Measurements from ENCODE around the gene NUP62CL. TPM values are rescaled to one million over a fixed set of nuclear protein-coding genes. Genes with fewer than 3 reads are reported as not detected.
A peak's percentile ranks its signal among the peaks of the same experiment; 100 is the strongest.

Gene NUP62CL
- polyA plus RNA-seq, 1 donor from 2014 or later: 1.9 TPM

DNA sequence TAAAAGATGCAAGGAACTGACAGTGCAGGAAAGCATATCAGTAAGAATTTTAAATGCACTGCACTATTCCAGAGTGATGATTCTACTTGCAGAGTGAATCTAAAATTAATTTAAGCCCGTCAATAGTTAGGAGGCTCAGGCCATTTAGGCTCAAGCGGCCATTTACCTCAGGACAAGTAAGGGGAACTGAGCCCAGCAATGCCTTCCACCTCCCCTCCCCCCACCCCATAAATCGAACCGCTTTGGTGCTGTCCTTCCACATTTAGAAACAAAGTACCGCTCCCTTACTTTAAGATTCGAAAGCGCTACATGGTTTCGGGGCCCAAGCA, 88.3 kb downstream of the NUP62CL start:
- Histone ChIP-seq H3F3A (ENCODE audit: insufficient read depth, low read length, poor library complexity, severe bottlenecking) (no peaks in the 10 kb centered on the region), H3K9me2 (ENCODE audit: insufficient read depth, low read length) (no peaks in the 10 kb centered on the region), H3K36me3 (ENCODE audit: insufficient read depth, low read length) (no peaks in the 10 kb centered on the region), H3K4me2 (ENCODE audit: low read length) (peak overlapping the region; percentile 88), H3K9me3 (ENCODE audit: low read length) (no peaks in the 10 kb centered on the region), H3K27me3 (ENCODE audit: insufficient read depth, low read depth, low read length) (no peaks in the 10 kb centered on the region), H3K9ac (ENCODE audit: low read length) (peak overlapping the region; percentile 78), H4K20me1 (ENCODE audit: insufficient read depth) (no peaks in the 10 kb centered on the region), H2AFZ (ENCODE audit: low read depth, low read length) (no peak overlapping the region), H3K27ac (ENCODE audit: low read length) (peak overlapping the region; percentile 62), H3K79me2 (replicated peaks; ENCODE audit: insufficient read depth, low read length) (peaks cover 12% of the 10 kb centered on the region), H3K4me3 (ENCODE audit: low read length) (peak overlapping the region; percentile 75)
- no peak for TF ChIP-seq POLR2AphosphoS5 (IDR thresholded peaks at IDR 0.05)
- TF ChIP-seq, protein P1, sequence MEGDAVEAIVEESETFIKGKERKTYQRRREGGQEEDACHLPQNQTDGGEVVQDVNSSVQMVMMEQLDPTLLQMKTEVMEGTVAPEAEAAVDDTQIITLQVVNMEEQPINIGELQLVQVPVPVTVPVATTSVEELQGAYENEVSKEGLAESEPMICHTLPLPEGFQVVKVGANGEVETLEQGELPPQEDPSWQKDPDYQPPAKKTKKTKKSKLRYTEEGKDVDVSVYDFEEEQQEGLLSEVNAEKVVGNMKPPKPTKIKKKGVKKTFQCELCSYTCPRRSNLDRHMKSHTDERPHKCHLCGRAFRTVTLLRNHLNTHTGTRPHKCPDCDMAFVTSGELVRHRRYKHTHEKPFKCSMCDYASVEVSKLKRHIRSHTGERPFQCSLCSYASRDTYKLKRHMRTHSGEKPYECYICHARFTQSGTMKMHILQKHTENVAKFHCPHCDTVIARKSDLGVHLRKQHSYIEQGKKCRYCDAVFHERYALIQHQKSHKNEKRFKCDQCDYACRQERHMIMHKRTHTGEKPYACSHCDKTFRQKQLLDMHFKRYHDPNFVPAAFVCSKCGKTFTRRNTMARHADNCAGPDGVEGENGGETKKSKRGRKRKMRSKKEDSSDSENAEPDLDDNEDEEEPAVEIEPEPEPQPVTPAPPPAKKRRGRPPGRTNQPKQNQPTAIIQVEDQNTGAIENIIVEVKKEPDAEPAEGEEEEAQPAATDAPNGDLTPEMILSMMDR (IDR thresholded peaks at IDR 0.05; ENCODE audit: poor library complexity, severe bottlenecking): no peak
- no peak for TF ChIP-seq REST (IDR thresholded peaks at IDR 0.05; ENCODE audit: borderline replicate concordance)
- TF ChIP-seq MXI1 (conservative IDR thresholded peaks at IDR 0.05; ENCODE audit: poor library complexity, severe bottlenecking): no peak
- no peak for TF ChIP-seq TAF1 (IDR thresholded peaks at IDR 0.05; ENCODE audit: low read depth)

- H3K36me3 ChIP-seq (ENCODE audit: insufficient read depth, low read length): no peaks in the 10 kb centered on the region
- no peaks in the 10 kb centered on the region for H3K27me3 ChIP-seq (ENCODE audit: insufficient read depth, low read depth, low read length)
- H3K27ac ChIP-seq (ENCODE audit: low read length): no peak overlapping the region
- no peak overlapping the region for H3K9ac ChIP-seq (ENCODE audit: low read length)
- no peaks in the 10 kb centered on the region for H4K20me1 ChIP-seq (ENCODE audit: insufficient read depth)
- no peak overlapping the region for H3K4me2 ChIP-seq (ENCODE audit: low read length)
- H3K79me2 ChIP-seq (replicated peaks; ENCODE audit: insufficient read depth, low read length): no peaks in the 10 kb centered on the region
- H3F3A ChIP-seq (ENCODE audit: insufficient read depth, low read length, poor library complexity, severe bottlenecking): no peaks in the 10 kb centered on the region
- H3K9me3 ChIP-seq (ENCODE audit: low read length): no peaks in the 10 kb centered on the region
- H3K9me2 ChIP-seq (ENCODE audit: insufficient read depth, low read length): no peaks in the 10 kb centered on the region
- H2AFZ ChIP-seq (ENCODE audit: low read depth, low read length): no peak overlapping the region
- TF ChIP-seq RAD21 (conservative IDR thresholded peaks at IDR 0.05) (no peak), EZH2 (IDR thresholded peaks at IDR 0.05; ENCODE audit: borderline replicate concordance, insufficient read depth, low read length, poor library complexity, severe bottlenecking) (no peak), EP300 (conservative IDR thresholded peaks at IDR 0.05; ENCODE audit: poor library complexity, severe bottlenecking) (no peak), TAF1 (IDR thresholded peaks at IDR 0.05; ENCODE audit: low read depth) (no peak), MXI1 (conservative IDR thresholded peaks at IDR 0.05; ENCODE audit: poor library complexity, severe bottlenecking) (no peak), SMC3 (conservative IDR thresholded peaks at IDR 0.05; ENCODE audit: poor library complexity) (no peak), REST (IDR thresholded peaks at IDR 0.05; ENCODE audit: borderline replicate concordance) (no peak), POLR2AphosphoS5 (IDR thresholded peaks at IDR 0.05) (no peak)
- TF ChIP-seq, protein P1 (IDR thresholded peaks at IDR 0.05; ENCODE audit: poor library complexity, severe bottlenecking): no peak
- H3K4me3 ChIP-seq (ENCODE audit: low read length): no peak overlapping the region
Measured at GRCh38 chrX:107107459-107107858, 98.8 kb downstream of the NUP62CL start.
